ENCODE measurements around the gene AGPAT4.

The AGPAT4 gene

DNA sequence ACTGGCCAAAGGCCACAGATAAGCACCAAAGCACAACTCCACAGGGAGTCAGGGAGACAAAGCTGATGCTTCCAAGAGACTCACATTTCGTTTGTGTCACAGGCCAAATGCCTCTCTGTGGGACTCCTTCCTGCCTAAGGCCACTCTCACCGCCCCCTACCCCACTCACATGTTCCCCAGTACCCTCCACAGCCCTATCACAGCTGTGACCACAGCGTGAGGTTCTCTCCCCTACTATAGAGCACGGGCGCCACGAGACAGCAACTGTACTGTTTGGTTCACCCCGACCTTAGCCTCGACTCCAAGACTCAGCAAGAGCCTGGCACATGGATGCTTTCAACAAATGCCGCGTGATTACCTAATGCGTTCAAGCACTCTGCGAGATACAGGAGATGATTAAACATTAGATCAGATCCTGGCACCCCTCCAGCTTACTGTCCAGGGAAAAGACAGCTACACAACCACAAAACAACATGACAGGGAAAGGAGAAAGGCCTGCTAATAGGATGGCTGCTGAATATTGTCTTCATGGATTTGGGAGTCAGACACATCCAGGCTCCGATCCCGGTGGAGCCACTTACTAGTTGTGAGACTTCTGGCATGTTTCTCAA, 105.5 kb downstream of the AGPAT4 start:
- DNase-seq: peak in 16 of 56 donors; percentile 19 to 77 (median 37)

DNA sequence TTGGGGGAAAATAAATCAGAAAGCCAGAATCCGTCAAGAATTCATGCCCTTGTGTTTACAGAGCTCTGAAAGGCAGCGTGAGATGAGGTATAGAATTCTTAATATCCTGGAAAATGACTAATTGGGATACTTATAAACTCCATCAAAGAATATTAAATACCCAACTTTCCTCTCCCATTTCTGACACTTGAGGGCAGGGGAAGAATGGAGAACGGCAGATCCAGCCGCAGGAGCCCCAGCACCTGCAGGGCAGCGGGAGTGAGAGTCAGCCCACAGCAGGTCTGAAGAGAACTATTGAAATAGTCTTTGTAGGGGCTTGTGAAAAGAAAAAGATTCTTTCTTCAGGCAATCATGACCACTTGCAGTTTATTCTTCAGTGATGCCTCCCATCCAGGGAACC, 107.2 kb downstream of the AGPAT4 start:
- DNase-seq: no peak

DNA sequence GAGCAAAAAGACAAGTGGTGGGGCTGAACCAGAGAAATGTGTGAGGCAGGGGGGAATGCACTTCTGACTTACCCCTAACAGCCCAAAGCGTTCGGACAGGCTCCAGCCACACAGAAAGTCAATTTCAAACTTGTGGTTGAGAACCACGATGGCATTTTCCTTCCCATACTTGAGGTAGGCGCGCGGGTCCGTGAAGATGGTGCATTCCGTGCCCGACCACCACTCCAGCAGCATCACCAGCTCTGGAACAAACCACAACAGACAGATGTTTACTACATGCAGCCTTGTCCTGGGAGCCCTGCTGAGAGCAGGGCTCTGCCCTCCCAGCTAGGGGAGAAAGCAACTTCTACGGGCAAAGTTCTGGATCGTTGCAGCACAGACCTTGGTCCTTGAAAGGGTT, 107.7 kb downstream of the AGPAT4 start:
- no peak for DNase-seq

DNA sequence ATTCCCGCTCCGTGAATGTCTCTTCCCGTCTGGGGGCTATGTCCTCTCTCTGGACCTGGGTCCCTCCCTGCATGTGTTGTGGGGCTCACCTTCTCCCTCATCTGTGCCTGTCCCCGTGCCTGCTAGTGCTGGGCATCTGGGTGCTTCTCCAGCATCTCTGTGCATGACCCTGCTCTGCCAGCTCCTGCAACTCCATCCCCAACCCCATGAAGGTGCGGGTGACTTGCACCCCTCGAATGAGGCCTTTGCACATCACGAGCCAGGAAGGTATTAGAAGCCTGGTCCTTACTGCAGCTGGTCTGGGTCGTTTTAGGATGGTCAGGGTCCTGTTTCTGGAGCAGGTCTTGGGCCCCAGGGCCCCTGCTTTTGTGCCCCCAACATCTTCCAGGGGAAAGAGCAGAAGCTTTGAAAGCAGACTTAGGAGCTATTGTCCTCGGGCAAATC, 109.7 kb downstream of the AGPAT4 start:
- no peak for DNase-seq

DNA sequence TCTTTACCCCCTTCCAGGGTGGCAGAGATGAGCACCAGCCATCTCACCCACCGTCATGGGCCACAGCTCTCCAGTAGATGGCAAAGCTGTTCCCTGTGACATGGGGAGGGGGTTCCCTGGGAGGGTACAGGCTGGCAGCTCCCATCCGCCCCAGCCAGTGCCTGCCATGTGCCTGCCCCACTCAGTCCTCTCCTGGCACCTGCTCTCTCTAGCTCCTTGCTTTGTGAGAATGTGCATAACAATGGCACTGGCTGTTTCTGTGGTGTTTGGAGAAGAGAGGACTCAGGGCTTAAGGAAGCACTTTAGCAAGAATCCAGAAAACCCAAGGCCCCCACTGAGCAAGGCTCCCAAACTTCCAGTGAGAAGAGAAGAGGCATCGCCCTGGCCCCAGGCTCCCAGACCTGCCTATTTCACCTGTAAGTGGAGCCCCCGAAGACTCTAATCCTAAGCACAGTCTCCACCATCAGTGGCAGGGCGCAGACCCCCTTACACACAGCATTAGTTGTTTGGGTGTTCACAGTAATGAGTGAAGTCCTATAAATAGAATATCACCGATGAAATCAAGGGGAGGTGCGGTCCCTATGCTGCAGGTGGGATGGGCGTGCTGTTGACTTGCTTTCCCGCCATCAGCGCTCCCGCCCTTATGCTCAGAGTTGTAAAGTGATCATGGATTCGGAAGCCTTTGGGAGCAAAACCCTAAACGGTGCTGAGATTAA, 110.2 kb downstream of the AGPAT4 start:
- DNase-seq: peak in 2 of 56 donors; percentile 35 to 36

DNA sequence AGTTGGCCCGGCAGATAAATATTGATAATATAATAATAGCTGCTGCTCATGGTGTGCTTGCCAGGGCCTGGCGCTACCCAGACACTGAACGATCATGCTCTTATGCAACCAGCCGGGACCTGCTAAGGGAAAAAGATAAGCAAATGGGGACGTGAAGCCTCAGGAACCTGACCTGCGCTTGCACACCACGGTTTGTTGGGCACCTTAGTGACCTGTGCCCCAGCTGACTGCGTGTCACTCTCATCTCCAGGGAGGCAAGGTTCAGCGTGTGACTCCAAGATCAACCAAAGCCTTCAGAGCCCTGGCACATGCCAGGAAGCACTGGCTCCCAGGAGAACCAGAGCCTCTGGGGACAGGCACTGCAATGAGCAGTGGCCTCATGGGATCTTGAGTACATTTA, 111.1 kb downstream of the AGPAT4 start:
- DNase-seq: no peak

DNA sequence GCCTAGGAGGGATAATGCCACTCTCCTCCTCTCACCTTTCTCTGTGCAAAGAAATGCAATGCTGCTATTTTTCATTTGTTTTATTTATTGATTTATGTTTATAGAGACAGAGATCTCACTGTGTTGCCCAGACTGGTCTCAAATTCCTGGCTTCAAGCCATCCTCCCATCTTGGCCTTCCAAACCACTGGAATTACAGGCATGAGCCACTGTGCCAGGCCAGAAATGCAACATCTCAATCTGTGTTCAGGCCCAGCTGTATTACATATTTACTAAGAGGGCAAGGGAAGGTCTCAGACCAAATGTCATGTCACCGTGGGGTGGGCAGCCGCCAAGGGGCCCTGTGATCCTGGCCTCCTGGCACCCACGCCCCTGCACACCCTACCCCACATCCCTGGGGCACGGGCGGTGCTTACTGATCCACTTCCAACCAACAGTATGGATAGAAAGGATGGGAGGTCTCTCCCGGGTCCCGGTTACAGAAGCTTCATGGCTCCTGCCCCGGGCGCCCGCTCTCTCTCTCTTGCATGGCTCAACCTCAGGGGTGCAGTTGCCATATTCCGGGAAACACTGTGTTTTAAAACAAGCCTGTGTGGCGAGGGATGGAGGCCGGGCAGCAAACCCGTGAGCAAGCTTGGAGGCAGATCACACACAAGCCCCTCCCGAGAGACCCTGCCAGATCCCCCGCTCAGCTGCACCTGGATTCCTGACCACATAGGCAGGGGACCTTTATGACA, 111.8 kb downstream of the AGPAT4 start:
- no peak for DNase-seq

DNA sequence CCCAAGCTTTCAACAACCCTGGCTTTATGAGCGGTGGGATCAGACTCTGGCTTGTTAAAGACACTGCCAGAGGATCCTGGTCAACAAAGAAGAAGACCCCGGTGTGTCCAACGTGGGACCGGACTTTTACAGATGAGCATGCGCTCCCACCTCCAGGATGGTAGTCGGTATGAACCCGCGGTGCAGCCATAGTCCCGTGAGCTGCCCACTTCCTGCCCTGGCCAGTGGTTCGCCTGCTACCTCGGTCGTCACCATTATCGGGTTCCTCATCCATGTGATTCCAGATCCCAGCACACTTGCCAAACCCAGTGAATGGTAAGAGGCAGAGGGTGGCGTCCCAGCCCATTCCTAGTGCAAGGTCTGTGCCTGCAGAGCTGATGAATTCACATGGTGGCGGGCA, 112.7 kb downstream of the AGPAT4 start:
- no peak for DNase-seq

DNA sequence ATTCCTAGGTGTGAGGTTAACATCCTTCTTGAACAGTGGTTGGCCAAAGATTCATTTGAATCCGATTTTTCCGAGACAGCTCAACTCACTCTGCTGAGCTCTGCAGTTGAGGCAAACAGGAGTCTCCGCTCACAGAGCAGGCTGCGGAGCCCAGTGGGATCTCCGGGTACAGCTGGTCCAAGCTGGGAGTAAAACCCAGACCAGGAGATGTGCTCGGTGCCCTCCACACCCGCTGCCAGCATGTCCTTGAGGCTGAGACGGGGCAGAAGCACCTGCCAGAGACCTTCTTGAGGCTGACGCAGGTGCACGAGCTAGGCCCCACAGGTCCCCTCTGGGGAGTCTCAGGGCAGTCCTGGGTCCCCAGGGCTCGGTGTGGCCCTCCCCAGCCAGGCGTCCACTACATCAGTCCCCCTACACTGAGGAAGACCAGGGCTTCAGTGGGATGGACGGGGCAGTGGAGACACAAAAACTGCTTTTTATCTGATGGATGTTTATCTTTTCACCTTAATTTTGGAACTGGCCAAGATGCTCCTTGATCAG, 119.0 kb downstream of the AGPAT4 start:
- DNase-seq: no peak

DNA sequence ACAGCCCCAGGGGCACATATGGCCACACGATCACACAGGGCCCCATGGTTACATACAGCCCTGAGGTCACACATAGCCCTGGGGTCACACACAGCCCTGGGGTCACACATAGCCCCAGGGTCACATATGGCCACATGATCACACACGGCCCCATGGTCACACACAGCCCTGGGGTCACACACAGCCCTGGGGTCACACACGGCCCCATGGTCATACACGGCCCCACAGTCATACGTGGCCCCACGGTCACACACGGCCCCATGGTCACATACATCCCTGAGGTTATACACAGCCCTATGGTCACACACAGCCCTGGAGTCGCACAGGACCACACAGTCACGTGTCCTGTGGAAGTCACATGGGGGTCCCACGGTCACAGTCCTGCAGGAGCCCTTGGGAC, 120.1 kb downstream of the AGPAT4 start:
- DNase-seq: no peak

DNA sequence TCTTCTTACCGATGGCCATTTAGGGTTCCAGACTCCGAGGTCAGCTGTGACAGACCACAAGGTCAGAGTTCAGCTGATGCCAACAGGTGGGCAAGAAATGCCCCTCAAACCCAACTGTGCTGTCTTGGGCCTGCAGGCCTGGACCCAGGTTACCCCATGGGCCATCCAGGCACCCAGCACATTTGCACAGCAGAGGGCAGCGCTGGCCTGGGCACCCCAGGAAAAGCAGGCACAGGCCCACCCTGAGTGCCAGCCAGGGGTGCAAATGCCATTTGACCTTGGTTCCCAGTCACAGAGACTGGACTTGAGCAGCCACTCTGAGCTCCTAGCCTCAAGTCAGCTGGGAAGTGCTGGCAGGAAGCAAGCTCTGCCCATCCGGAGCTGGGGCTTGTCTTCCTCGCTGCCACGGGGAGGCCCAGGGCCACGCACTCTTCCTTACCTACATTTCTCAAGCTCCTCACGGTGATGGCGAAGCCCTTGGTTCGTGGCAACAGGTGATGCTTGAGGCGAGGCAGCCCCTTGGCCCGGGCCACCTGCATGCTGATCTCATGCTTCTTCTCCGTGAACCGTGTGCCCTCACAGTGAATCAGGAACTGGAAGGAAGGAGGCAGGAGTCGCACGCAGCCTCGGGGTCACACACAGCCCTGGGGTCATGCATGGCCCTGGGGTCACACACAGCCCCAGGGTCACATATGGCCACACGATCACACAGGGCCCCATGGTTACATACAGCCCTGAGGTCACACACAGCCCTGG, 120.8 kb downstream of the AGPAT4 start:
- peak in 3 of 56 donors; percentile 10 to 33 (median 19) for DNase-seq

DNA sequence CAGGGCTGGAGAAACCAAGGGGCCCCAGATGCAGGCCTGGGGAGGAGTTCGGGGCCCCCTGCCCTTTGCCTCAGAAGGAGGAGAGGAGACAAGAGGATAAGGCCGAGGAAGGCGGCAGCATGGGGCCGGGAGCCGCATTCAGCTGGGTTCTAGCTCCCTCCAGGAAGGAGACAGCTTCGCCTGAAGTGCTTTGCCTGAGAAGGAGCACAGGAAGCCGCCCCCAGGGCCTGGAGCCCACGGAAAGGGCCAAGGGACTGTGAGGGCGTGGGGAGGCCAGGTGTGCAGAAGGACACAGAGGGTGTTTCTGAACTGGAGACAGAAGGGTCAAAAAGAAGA, 121.4 kb downstream of the AGPAT4 start:
- no peak for DNase-seq

DNA sequence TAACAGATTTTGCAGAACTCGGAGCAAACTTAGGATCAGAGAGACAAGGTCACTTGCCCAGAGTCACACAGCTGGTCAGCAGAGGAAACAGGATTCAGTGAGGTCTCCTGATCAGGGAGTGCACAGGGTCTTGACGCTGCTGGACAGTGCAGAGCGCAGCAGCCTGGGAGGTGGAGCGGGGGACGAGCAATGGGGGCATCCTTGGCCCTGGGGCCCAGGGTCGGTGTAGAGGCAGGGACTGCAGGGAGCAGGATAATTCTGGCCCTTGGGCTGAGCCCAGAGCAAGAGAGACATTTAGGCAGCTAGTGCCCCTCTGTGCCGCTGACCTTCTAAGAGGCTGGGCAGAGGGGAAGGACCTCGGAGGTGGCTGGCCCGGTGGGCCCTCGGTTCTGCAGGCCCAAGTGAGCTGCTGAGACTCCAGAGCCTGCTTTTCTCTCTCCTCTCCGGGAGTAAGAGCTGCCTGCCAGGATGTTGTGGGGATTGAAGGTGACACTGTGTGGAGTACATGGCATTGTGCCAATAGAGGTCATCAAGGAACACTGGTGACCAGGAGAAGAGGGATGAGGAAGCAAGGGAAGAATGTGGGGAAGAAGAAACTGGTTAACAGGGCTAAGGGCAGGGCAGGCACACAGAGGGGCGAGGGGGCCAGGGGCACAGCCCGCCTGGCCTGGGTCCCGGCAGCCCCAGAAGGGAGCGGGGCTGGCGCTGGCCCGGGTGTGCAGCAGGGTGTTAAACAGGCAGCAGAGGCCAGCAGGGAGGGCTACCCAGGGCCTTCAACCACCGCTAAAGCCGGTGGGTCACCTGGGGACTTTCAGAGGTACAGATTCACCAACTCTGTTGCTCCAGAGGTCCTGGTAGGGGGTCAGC, 122.0 kb downstream of the AGPAT4 start:
- DNase-seq: no peak

DNA sequence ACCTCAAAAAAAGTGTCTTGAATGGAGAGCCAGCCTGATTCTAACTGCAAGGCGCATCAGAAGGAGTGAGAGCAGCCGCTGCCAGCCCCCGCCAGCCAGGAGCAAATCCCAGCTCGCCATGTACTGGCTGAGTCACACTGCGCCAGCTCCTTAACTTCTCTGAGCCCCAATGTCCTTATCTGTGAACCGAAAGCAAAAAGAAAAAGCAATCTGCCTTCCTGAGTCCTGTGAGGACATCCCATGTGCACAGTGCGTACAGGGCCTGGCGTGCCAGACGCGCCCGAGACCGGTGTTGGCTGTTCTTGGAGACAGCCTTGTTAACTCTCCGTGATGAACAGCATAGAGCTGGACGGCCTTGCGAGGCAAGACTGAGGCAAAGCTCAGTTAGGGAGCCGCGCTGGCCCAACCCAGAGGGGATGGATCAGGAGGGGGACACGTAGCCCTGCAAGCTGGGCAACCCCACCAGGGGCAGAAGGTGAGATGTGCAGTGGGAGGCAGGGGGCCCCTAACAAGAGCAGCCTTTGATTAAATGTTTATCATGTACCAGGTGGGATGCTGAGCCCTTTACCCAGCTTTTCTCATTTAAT, 122.7 kb downstream of the AGPAT4 start:
- DNase-seq: no peak

DNA sequence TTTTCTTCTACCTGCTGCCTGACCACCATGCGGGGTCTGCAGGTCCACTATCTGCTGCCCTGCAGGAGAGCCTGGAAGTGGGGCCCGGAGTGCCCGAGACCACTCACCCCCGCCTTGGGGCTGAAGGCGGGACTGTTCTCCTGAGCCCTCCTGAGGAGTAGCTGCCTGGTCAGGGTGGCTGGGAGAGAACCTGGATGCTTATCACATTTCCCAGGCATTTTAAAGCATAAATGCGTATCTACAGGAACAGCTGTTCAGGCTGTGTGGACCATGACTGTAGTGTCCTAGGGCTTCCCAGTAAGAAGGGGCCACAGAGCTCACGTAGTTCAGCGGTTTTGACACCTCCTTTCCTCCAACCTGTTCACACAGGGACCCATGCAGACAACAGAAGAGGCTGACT, 123.3 kb downstream of the AGPAT4 start:
- no peak for DNase-seq

DNA sequence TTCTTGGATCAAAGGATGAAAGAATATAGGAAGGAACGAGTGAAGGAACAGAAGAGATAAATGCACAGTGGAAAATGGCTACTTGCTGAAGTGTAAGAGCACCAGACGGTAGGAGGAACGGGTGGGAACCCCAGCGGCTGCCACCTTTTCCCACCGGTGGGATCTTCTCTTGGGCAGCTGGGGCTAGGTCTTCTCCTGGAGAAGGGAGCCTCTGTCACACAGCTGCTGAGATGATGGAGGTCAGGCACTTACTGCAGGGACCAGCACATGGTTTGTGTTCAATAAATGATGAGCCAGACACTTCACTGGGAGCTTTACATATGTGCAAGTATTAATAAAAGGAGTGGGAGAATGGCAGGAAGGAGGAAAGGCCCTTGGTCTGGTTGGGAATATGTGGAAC, 123.7 kb downstream of the AGPAT4 start:
- no peak for DNase-seq

DNA sequence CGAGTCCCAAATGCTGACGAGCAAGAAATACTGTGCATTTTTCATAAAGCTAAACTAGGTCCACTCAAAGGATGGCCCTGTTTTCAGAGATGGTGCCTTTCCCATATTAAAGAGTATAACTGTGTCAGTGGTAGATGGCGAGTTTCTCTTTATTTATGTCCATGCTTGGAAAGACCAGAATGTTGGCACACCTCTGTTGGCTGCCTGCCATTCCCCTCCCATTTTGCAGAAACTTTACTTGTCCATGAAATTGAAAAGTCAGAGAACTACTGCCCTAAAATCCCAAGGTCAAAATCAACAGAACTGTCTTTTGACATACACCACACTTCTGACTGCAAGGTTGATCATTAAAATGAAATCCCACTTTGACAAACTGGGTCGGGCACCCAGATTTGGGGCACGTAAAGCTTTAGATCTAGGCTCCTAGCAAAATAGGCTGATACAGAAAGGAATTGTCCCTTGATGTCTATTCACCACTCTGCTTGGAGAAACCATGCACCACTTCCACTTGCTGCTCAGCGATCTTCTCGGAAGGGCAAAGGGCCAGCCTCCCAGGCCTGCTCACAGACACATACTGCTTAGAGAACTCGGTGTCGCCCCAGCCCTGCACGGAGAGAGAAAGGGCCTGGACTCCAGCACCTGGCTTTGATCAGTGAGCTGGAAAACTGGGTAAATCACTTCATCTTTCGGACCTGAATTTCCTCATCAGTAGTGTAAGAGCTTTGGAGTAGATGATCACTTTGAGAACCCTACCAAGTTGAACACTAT, 130.0 kb downstream of the AGPAT4 start:
- DNase-seq: no peak

DNA sequence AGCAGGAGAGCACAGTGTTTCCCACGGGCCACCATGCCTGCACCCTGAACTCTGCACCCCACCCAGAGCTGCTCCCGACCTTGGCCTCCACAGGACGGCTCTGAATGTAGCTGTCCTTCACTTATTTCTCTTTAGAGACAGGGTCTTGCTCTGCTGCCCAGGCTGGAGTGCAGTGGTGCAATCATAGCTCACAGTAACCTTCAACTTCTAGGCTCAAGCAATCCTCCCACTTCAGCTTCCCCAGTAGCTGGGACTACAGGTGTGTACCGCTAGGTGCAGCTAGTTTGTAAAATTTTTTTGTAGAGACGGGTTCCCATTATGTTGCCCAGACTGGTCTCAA, 130.9 kb downstream of the AGPAT4 start:
- no peak for DNase-seq

DNA sequence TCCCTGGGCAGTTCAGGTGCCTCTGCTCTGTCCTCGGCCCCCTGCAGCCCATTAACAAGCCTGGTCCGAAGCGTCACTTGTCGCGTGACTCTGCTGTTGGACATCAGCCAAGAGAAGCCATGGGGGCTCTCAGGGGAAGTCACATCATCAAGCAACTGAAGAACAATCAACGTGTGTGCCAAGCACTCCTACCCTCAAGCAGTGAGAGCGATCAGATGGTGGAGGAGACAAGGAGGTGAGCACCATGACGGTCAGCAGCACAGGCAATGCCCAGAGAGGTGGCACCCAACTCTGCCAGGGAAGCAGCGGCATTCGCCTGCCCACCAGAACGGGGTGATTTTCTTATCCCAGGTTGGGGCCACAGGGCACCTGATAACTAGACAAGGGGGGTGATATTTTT, 132.7 kb downstream of the AGPAT4 start:
- peak in 1 of 56 donors; percentile 16 for DNase-seq

DNA sequence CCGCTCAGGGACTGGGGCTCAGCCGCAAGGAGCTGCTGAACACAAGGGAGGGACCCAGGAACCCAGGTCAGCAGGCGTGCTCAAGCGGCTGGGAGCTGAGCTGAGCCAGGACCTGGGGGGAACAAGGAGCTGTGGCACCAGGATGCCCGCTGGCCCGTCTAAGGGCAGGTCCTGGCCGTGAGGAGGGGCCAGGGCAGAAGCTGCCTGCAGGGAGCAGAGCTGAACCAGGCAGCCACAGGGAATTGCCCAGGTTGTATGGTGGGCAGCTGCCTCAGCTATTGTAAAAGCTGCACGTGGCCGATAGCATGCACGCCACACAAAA, 133.3 kb downstream of the AGPAT4 start:
- no peak for DNase-seq

All from nucleus accumbens (tissue), 56 donors.